Astrocyte of the cerebellum (primary cell): ENCODE results near the gene CMTR2.
A peak's percentile ranks its signal among the peaks of the same experiment; 100 is the strongest.
"Not testable (repeated sequence)": the region's sequence is repeated elsewhere in the genome, so short reads cannot be mapped to it uniquely, and the experiment has no call there.

Experiments
- DNase-seq: peaks from one replicate; pipeline ENCODE4 v3.0.0-alpha.2; 2011; ENCODE audit warnings: low read depth
- H3K4me3 ChIP-seq: 2 replicates; pipeline ENCODE4 v1.5.1; 2011; ENCODE audit warnings: mild to moderate bottlenecking, low read depth, low read length, moderate library complexity
- CTCF ChIP-seq: IDR thresholded peaks from 2 replicates; pipeline ENCODE4 v1.5.1; 2012; ENCODE audit warnings: low read length, low read depth, moderate library complexity, mild to moderate bottlenecking; ENCODE audit errors: missing control alignments
- in situ Hi-C: cut with HindIII; loops from 2 replicates; pipeline ENCODE4 v1.10.0; 2017; ENCODE audit warnings: low sequenced_read_pairs

CMTR2 gene

GRCh38 chr16:71319999-71320398 lies 30.8 kb upstream of the CMTR2 start:
- no peak for TF ChIP-seq CTCF
- no peak for DNase-seq
- in situ Hi-C loops, result no loop called here
- no peak overlapping the region for H3K4me3 ChIP-seq

GRCh38 chr16:71315269-71315668 lies 26.1 kb upstream of the CMTR2 start:
- TF ChIP-seq CTCF, result no peak
- no peak overlapping the region for H3K4me3 ChIP-seq
- in situ Hi-C loops, result no loop called here
- no peak for DNase-seq

GRCh38 chr16:71313591-71313990 lies 24.4 kb upstream of the CMTR2 start:
- H3K4me3 ChIP-seq, in situ Hi-C loops, DNase-seq: not testable (repeated sequence)

- peak; percentile 69 for TF ChIP-seq CTCF
- in situ Hi-C loops, result no loop called here
- DNase-seq, result no peak
- no peak overlapping the region for H3K4me3 ChIP-seq
These were observed 22.5 kb upstream of the CMTR2 start for GRCh38 chr16:71311553-71312158.

GRCh38 chr16:71303938-71304337 lies 14.7 kb upstream of the CMTR2 start:
- no peak for DNase-seq
- TF ChIP-seq CTCF, result no peak
- no peak overlapping the region for H3K4me3 ChIP-seq
- in situ Hi-C loops, result no loop called here

GRCh38 chr16:71297341-71297634 lies 8.1 kb upstream of the CMTR2 start:
- no peak overlapping the region for H3K4me3 ChIP-seq
- no peak for TF ChIP-seq CTCF
- in situ Hi-C loops, result no loop called here
- DNase-seq, result no peak

- no peak for DNase-seq
- no peak for TF ChIP-seq CTCF
- in situ Hi-C loops, result no loop called here
- H3K4me3 ChIP-seq, result no peak overlapping the region
These were observed 7.6 kb upstream of the CMTR2 start for GRCh38 chr16:71296584-71297340.
